ENCODE results near the gene DACT3. TPM values are rescaled to one million over a fixed set of nuclear protein-coding genes. Genes with fewer than 3 reads are reported as not detected.

DACT3 gene
- total and polyA plus RNA-seq, 2 of the 13 experiments (the other 11 are each of a cell fraction or from before 2014, with no cell fraction given): 0.04 TPM; not detected in 1

GRCh38 chr19:46616631-46617322, 44.2 kb downstream of the DACT3 start (continued):
- TF ChIP-seq CREB3 (CRISPR knock-in tag; IDR thresholded peaks at IDR 0.05): no peak
- TF ChIP-seq RAD21 (CRISPR knock-in tag; IDR thresholded peaks at IDR 0.05): peak; percentile 75; the same call in 1 of the 2 replicates
- TF ChIP-seq ZFY (CRISPR knock-in tag; IDR thresholded peaks at IDR 0.05): peak; percentile 16; the same call in 1 of the 2 replicates
- TF ChIP-seq NR2F1 (CRISPR knock-in tag; IDR thresholded peaks at IDR 0.05): no peak
- TF ChIP-seq ZNF501 (CRISPR knock-in tag; IDR thresholded peaks at IDR 0.05): peak; percentile 34; the same call in 1 of the 2 replicates
- TF ChIP-seq CEBPG (CRISPR knock-in tag; IDR thresholded peaks at IDR 0.05): no peak
- TF ChIP-seq ZXDC (CRISPR knock-in tag; IDR thresholded peaks at IDR 0.05): no peak
- TF ChIP-seq ZNF678 (CRISPR knock-in tag; IDR thresholded peaks at IDR 0.05): no peak
- peak; percentile 50 for TF ChIP-seq STAG1 (CRISPR knock-in tag; IDR thresholded peaks at IDR 0.05)
- no peak for TF ChIP-seq HOXA9 (CRISPR knock-in tag; IDR thresholded peaks at IDR 0.05; ENCODE audit: borderline replicate concordance)
- TF ChIP-seq ARID2 (CRISPR knock-in tag; IDR thresholded peaks at IDR 0.05; ENCODE audit: borderline replicate concordance): no peak
- TF ChIP-seq CTCF (CRISPR knock-in tag; IDR thresholded peaks at IDR 0.05): peak; percentile 83
- peak; percentile 29; the same call in 1 of the 2 replicates for TF ChIP-seq SAP130 (CRISPR knock-in tag; IDR thresholded peaks at IDR 0.05; ENCODE audit: low read depth)
- no peak for TF ChIP-seq ZNF260 (CRISPR knock-in tag; IDR thresholded peaks at IDR 0.05; ENCODE audit: borderline replicate concordance, low read depth)
- peak; percentile 49; the same call in 1 of the 2 replicates for TF ChIP-seq ZNF687 (CRISPR knock-in tag; IDR thresholded peaks at IDR 0.05)
- no peak for TF ChIP-seq HNRNPK (IDR thresholded peaks at IDR 0.05; ENCODE audit: low read depth, low read length, poor library complexity, severe bottlenecking)
- TF ChIP-seq TARDBP (CRISPR knock-in tag; IDR thresholded peaks at IDR 0.05): peak; percentile 49; the same call in 1 of the 2 replicates
- TF ChIP-seq HOXA3 (CRISPR knock-in tag; IDR thresholded peaks at IDR 0.05): 0 out of 2 replicates have a peak, but pooled peaks have one; percentile 23
- no peak for TF ChIP-seq THYN1 (CRISPR knock-in tag; IDR thresholded peaks at IDR 0.05; ENCODE audit: borderline replicate concordance, low read depth)

All from HepG2 (cell line).